COR-L47 (cell line): ENCODE results near the gene ITGA6.
A peak's percentile ranks its signal among the peaks of the same experiment; 100 is the strongest.

Experiments
- DNase-seq: peaks from one replicate; lab custom pipeline; 2025; lab: John Stamatoyannopoulos, UW

The ITGA6 gene

GRCh38 chr2:172465417-172466334, 38.3 kb downstream of the ITGA6 start:
- peak; percentile 86 for DNase-seq

DNA sequence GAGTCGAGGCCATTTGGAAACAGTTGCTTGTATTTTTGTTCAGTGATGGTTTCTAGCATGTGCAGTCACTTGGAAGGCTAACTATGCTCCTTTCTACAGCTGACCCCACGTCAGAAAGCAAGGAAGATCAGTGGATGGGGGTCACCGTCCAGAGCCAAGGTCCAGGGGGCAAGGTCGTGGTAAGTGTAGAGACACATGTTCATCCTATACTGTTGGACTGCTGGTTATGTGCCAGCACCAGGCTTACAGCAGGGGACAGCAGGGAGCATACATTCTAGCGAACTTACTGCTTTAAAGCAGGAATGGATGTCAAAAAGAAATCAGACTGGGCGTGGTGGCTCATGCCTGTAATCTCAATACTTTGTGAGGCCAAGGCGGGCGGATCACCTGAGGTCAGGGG, 40.0 kb downstream of the ITGA6 start:
- no peak for DNase-seq

GRCh38 chr2:172470958-172471922, 43.9 kb downstream of the ITGA6 start:
- no peak for DNase-seq

DNA sequence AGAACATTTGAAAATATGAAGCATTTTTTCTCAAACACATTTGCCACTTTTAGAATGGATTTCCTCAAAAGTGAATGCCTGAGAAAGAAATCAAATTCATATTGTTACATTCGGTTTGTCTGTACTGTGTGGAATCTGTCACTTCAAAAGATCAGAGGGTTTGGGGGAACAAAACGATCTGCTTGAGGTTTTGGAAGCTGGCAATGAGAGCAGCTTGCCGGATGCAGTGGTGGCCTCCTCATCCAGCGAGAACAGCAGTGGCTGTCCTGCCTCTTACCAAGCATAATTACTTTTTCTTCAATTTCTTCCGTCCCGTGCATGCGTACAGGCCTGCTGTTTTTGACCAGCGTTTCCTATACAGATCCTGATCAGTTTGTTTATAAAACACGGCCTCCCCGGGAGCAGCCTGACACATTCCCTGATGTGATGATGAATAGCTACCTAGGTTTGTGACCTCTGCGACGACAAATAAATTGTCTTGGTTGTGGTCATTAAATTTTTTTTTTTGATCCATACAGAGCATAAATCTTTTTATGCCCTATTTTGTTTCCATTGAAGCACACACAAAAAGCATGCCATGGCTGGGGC, 45.2 kb downstream of the ITGA6 start:
- DNase-seq, result no peak

- DNase-seq, result no peak
Measured at GRCh38 chr2:172473167-172473566, 45.8 kb downstream of the ITGA6 start.

GRCh38 chr2:172478353-172478752, 51.0 kb downstream of the ITGA6 start:
- no peak for DNase-seq

GRCh38 chr2:172480301-172481218, 53.2 kb downstream of the ITGA6 start:
- no peak for DNase-seq

- no peak for DNase-seq
Measured at GRCh38 chr2:172481507-172482262, 54.3 kb downstream of the ITGA6 start.

- DNase-seq, result peak; percentile 7
Measured at GRCh38 chr2:172484253-172484652, 56.9 kb downstream of the ITGA6 start.

DNA sequence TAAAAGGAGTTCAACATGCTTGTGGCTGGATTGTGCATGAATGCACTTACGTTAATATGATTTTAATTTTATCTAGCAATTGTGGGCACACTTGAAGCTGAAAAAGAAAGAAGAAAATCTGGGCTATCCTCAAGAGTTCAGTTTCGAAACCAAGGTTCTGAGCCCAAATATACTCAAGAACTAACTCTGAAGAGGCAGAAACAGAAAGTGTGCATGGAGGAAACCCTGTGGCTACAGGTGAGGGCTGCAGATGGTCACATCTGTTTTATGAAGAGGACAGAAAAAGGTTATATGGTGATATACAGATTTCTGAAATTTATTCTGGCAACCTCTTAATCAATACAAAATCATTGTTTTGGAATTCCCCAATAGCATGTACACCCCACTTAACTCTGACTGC, 57.3 kb downstream of the ITGA6 start:
- no peak for DNase-seq

DNA sequence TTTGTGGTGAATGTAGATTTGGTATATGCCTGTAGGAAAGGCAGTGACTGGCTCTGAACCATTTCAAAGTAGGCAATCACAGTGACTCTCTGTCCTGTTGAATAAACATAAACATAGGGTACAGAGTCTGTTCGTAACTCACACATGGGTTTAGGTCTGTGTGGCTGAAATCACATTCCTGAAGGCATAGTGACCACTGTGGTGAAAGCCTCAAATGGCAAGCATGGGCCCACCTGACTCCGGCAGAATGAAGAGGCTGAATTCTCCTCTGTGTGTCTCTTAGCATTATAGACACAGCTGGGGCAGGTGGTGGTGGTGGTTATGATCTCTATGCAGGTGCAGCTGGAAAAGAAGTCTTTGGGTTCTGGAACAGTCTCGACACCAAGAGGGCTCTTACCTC, 61.2 kb downstream of the ITGA6 start:
- no peak for DNase-seq

- DNase-seq, result no peak
Measured at GRCh38 chr2:172489681-172490080, 62.3 kb downstream of the ITGA6 start.

- DNase-seq, result no peak
Measured at GRCh38 chr2:172496160-172496608, 68.8 kb downstream of the ITGA6 start.

- no peak for DNase-seq
Measured at GRCh38 chr2:172507199-172507598, 79.8 kb downstream of the ITGA6 start.

DNA sequence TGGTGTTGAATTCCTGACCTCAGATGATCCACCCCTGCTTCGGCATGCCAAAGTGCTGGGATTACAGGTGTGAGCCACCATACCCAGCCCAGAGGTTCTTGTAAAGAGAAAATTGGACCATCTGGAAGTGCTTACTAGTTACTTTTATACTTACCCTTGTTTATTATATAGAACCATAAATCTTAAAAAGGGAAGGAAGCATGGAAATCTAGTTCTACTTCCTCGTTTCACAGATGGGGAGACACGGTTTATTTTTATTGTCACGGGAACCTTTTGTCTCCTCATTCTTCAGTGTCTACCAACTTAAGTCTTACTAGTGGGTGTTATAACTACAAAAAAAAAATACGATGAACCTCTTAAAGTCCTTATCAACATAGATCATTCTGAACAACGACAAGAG, 82.7 kb downstream of the ITGA6 start:
- DNase-seq, result no peak

DNA sequence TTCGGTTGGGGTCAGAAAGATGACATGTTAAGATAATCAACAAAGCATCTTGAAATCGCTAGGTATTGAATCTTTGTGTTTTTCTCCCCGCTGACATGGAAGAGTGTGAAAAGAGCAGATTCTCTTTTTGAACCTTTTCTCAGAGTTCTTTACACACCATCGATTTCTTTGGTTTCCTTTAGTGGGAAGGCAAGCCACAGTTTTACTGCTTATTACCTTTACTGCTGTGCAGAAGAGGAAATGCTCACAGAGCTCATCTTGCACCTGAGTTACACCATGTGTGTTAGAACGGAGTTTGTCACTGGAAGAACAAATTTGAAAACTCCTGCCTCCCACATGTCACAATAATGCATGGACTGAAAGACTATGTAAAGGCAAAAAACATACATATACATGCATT, 83.2 kb downstream of the ITGA6 start:
- DNase-seq, result no peak

- DNase-seq, result no peak
Measured at GRCh38 chr2:172512810-172513523, 85.6 kb downstream of the ITGA6 start.

- DNase-seq, result no peak
Measured at GRCh38 chr2:172513524-172513900, 86.1 kb downstream of the ITGA6 start.

DNA sequence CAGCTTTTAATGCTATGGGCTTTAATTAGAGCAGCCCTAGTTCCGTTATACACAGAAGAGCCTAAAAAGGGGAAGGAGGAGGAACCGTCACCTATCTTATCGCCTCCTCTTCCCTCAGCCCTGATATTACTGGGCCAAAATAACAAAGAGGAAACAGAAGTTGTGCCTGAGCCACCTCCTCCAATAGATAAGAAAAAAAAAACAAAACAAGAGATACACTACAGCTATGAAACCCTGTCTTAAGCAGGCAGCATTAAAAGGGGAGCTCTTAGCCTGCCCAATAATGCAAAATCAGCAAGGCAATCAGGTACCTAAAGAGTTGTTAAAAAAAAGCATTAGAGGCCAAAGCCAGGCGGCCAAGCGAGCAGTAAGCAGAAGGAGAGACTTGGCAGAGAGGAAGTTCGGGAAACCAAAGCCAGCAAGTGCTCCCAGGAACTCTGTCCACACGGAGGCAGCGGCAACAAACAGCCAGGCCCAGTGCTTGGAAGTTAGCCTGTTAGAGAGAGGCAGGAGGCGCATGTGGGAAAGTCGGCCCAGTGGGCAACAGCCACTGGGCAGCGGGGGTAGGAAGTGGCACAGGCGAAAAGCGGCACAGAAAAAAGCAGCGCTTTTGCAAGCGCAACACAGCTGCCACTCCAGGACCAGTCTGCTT, 86.7 kb downstream of the ITGA6 start:
- DNase-seq, result no peak
